ENCODE results near the gene NPAT. TPM values are rescaled to one million over a fixed set of nuclear protein-coding genes. Genes with fewer than 3 reads are reported as not detected.
"Not testable (repeated sequence)": the region's sequence is repeated elsewhere in the genome, so short reads cannot be mapped to it uniquely, and the experiment has no call there.

Gene NPAT
- total RNA-seq, 8 experiments from 2014 or later, result 12.8 to 29.4 (median 17.1) TPM

DNA sequence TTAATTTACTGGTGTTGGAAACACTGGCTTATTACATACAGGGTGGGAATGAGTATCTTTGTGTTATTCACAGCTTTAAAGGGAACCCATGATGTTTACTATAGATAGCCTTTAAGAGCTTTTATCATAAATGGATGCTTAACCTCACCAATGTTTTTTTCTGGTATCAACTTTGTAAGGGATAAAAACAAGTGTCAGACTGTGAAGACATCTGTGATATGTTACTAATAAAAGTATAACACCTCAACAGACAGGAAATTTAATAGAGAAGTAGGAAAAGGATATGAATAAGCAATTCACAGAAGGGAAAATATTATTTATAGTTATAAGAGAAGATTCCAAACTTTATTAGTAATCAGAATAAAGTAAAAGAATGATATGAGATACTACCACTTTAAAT is 54.8 kb downstream of the NPAT start:
- Histone ChIP-seq H3K4me1 (replicated peaks in 1 of 2) (no peaks in the 10 kb centered on the region), H3K27ac (no peak overlapping the region), H3K4me3 (no peak overlapping the region)
- in situ Hi-C loops (cut with MboI; ENCODE audit: low pct_unique_long_range_greater_than_20kb in 2 of 9, low sequenced_read_pairs in 9 of 9, unreplicated experiment in 9 of 9), result loop anchor here in 1 of 9 experiments (25.0 kb wide), 1 partner anchor 145 kb away; no protein-coding TSS in a partner anchor
- ATAC-seq (replicated peaks in 6 of 8), result no peak

DNA sequence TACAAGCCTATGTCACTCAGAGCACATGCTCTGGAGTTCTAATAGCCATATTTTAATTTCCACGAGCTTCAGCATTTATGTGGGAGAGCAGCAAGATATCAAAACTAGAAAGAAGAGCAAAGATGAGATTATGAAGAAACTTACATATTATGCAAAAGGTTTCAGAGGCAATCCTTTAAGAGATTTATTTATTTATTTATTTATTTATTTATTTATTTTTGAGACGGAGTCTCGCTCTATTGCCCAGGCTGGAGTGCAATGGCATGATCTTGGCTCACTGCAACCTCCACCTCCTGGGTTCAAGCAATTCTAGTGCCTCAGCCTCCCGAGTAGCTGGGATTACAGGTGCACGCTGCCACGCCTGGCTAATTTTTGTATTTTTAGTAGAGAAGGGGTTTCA is 59.6 kb downstream of the NPAT start:
- H3K4me1 ChIP-seq (replicated peaks in 1 of 2); H3K4me3 ChIP-seq; ATAC-seq (replicated peaks in 6 of 8); H3K27ac ChIP-seq: not testable (repeated sequence)
- 70 to 100% (median 95%) methylated on average over 1 to 4 of the region's 6 CpGs; no CpG with 5 or more reads in 1 of the 10 experiments for WGBS, 10 experiments
- in situ Hi-C loops (cut with MboI; ENCODE audit: low pct_unique_long_range_greater_than_20kb in 2 of 9, low sequenced_read_pairs in 9 of 9, unreplicated experiment in 9 of 9), result loop anchor here in 1 of 9 experiments (25.0 kb wide), 1 partner anchor 149 kb away; no protein-coding TSS in a partner anchor

DNA sequence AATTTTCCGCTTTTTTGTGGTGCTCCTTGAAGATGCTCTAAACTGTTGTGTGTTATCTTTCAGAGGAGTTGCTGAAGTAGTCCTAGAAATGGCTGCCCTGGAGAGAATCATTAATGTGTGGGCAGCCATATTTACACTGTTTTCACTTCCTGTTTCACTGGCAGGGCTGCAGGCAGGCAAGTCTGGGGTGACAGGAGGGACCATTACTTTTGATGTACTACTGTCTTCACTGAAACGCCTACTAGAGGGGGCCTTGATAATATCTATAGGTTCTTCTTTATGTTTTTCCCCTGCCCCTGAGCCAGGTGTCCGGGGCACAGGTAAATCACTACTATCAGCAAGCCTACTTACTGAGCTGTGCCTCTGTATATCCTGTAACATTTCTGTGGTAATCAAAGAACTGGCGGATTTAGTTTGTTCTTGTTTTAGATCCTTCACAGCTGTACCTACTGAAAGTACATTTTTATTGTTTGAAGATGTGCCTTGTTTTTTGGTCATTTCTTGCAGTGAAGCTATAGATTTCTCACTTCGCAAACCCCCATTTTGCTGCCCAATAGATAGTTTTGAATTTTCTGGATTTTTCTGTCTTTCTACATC is 61.4 kb downstream of the NPAT start:
- Histone ChIP-seq H3K4me1 (replicated peaks in 1 of 2) (no peaks in the 10 kb centered on the region), H3K4me3 (no peak overlapping the region), H3K27ac (no peak overlapping the region)
- ATAC-seq (replicated peaks in 6 of 8), result no peak
- in situ Hi-C loops (cut with MboI; ENCODE audit: low pct_unique_long_range_greater_than_20kb in 2 of 9, low sequenced_read_pairs in 9 of 9, unreplicated experiment in 9 of 9), result loop anchor here in 1 of 9 experiments (25.0 kb wide), 1 partner anchor 151 kb away; no protein-coding TSS in a partner anchor
- WGBS, 10 experiments, result 80 to 100% (median 95%) methylated on average over 2 to 5 of the region's 5 CpGs; no CpG with 5 or more reads in 2 of the 10 experiments

DNA sequence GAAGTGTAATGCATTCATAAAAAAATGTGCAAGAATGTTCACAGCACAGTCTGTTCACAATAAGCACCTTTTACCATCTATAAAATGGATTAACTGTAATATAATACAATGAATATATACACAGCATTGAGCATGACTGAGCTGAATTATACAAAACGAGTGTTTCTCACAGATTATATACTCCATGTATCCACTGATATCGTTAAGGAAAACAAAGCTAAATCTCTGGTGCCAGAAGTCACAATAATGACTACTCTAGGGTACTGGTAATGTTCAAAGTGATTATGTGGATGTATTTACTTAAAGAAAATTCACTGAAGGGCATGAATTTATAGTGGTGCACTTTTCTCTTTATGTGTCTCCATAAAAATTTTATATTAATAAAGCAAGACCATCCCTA is 67.8 kb downstream of the NPAT start:
- WGBS, 10 experiments, result 56 to 100% (median 90%) methylated on average over 1 to 2 of the region's 2 CpGs; no CpG with 5 or more reads in 1 of the 10 experiments

DNA sequence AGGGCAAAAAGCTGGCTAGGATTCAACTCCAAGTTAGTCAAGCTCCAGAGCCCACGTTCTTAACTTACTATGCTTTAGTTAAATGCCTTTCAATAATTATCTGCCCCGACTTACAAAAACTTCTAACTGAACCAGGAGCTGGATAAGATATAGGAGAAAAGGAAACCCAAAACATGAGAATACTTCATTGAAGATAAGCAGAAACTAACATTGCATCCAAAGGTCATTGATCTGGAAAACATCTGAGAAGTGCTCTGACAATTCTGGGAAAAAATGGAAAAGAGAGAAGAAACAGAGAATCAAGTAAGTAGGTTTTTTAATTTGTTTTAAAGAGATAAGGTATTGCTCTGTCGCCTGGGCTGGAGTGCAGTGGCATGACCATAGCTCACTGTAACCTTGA is 73.9 kb downstream of the NPAT start:
- ATAC-seq (replicated peaks in 6 of 8), result no peak
- Histone ChIP-seq H3K4me1 (replicated peaks in 1 of 2) (no peaks in the 10 kb centered on the region), H3K4me3 (no peak overlapping the region), H3K27ac (no peak overlapping the region)
- 63 to 100% (median 90%) methylated on average over 2 to 3 of the region's 3 CpGs; no CpG with 5 or more reads in 1 of the 10 experiments for WGBS, 10 experiments
- in situ Hi-C loops (cut with MboI; ENCODE audit: low pct_unique_long_range_greater_than_20kb in 2 of 9, low sequenced_read_pairs in 9 of 9, unreplicated experiment in 9 of 9), result no loop called here

More for the DNA sequence above, 67.8 kb downstream of the NPAT start:
- in situ Hi-C loops (cut with MboI; ENCODE audit: low pct_unique_long_range_greater_than_20kb in 2 of 9, low sequenced_read_pairs in 9 of 9, unreplicated experiment in 9 of 9), result loop anchor here in 1 of 9 experiments (25.0 kb wide), 1 partner anchor 158 kb away; no protein-coding TSS in a partner anchor
- Histone ChIP-seq H3K4me3 (no peak overlapping the region), H3K27ac (no peak overlapping the region), H3K4me1 (replicated peaks in 1 of 2) (no peaks in the 10 kb centered on the region)
- ATAC-seq (replicated peaks in 6 of 8), result peak in 1 of 8 experiments; percentile 71

DNA sequence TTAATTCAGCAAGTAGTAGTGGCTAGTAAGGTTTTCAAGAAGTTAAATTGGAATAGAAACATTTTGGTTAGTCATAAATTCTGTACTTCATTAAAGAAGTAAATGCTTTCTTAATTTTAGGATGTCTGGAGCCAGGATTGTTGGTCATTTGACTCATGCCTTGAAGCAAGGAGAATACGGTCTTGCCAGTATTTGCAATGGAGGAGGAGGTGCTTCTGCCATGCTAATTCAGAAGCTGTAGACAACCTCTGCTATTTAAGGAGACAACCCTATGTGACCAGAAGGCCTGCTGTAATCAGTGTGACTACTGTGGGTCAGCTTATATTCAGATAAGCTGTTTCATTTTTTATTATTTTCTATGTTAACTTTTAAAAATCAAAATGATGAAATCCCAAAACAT is 75.3 kb downstream of the NPAT start:
- in situ Hi-C loops (cut with MboI; ENCODE audit: low pct_unique_long_range_greater_than_20kb in 2 of 9, low sequenced_read_pairs in 9 of 9, unreplicated experiment in 9 of 9), result no loop called here
- no peak overlapping the region for H3K4me3 ChIP-seq
- peak in 2 of 8 experiments; percentile 50 to 73 for ATAC-seq (replicated peaks in 6 of 8)
- 0 to 89% (median 33%) methylated on average over 1 of the region's 1 CpG; no CpG with 5 or more reads in 5 of the 10 experiments for WGBS, 10 experiments
- H3K27ac ChIP-seq, result no peak overlapping the region
- H3K4me1 ChIP-seq (replicated peaks in 1 of 2), result no peaks in the 10 kb centered on the region

DNA sequence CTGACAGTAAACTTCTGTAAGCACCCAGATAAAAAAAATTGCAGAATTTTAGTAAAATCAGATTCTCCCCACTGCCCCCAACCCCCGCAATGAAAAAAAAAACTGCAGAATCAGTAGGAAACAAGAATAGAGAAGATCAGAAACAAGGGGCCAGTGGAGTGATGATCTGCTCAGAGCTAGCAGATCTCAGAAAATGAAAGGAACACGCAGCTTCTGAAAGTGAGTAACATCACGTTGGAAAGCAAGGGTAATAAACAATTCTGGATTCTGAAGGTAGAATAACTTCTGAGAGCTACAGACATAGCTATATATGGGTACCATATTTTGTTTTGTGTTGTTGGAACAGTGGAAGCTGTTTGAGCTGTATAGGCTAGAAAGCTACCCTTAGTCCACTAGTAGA is 77.8 kb downstream of the NPAT start:
- in situ Hi-C loops (cut with MboI; ENCODE audit: low pct_unique_long_range_greater_than_20kb in 2 of 9, low sequenced_read_pairs in 9 of 9, unreplicated experiment in 9 of 9), result no loop called here
- H3K4me3 ChIP-seq, result no peak overlapping the region
- whole genome bisulfite sequencing, 10 experiments, result 67 to 100% (median 97%) methylated on average over 1 to 3 of the region's 3 CpGs; no CpG with 5 or more reads in 1 of the 10 experiments
- H3K27ac ChIP-seq, result no peak overlapping the region
- no peaks in the 10 kb centered on the region for H3K4me1 ChIP-seq (replicated peaks in 1 of 2)
- no peak for ATAC-seq (replicated peaks in 6 of 8)

DNA sequence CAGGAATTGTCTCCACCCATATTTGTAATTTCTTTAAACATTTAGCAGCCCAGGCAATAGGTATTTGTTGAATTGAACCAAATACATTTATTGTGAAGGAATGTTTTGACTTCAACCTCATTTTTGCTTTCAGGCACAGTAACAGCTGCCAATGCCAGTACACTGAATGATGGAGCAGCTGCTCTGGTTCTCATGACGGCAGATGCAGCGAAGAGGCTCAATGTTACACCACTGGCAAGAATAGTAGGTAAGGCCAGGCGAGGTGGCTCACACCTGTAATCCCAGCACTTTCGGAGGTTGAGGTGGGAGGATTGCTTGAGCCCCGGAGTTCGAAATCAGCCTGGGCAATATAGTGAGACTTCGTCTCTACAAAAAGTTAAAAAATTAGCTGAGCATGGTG is 80.1 kb downstream of the NPAT start:
- H3K4me3 ChIP-seq, result no peak overlapping the region
- no peak overlapping the region for H3K27ac ChIP-seq
- ATAC-seq (replicated peaks in 6 of 8), result no peak
- WGBS, 10 experiments, result 60 to 98% (median 93%) methylated on average over 1 to 7 of the region's 7 CpGs; no CpG with 5 or more reads in 3 of the 10 experiments
- no peaks in the 10 kb centered on the region for H3K4me1 ChIP-seq (replicated peaks in 1 of 2)
- in situ Hi-C loops (cut with MboI; ENCODE audit: low pct_unique_long_range_greater_than_20kb in 2 of 9, low sequenced_read_pairs in 9 of 9, unreplicated experiment in 9 of 9), result no loop called here

DNA sequence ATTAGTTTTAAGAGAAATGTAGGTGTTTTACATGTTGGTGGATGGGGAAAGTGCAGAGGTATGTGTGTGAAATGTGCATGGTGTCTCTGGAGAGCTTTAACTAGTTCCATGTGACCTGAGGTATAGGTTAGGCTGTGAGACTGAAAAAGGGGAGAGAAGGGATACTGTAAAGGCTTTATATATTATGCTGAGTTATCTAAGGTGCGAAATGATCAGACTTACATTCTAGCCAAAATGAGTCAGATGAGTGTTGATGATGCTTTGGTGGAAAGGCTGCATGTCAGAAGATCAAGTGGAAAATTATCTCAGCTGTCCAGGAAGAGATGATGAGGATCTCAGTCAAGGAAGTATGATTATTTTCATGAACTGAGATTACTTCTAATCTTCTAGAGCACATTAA is 85.2 kb downstream of the NPAT start:
- 80 to 100% (median 100%) methylated on average over 1 of the region's 1 CpG; no CpG with 5 or more reads in 5 of the 10 experiments for whole genome bisulfite sequencing, 10 experiments
- ATAC-seq (replicated peaks in 6 of 8), result no peak
- H3K27ac ChIP-seq, result no peak overlapping the region
- no peak overlapping the region for H3K4me3 ChIP-seq
- in situ Hi-C loops (cut with MboI; ENCODE audit: low pct_unique_long_range_greater_than_20kb in 2 of 9, low sequenced_read_pairs in 9 of 9, unreplicated experiment in 9 of 9), result no loop called here
- H3K4me1 ChIP-seq (replicated peaks in 1 of 2), result no peaks in the 10 kb centered on the region

DNA sequence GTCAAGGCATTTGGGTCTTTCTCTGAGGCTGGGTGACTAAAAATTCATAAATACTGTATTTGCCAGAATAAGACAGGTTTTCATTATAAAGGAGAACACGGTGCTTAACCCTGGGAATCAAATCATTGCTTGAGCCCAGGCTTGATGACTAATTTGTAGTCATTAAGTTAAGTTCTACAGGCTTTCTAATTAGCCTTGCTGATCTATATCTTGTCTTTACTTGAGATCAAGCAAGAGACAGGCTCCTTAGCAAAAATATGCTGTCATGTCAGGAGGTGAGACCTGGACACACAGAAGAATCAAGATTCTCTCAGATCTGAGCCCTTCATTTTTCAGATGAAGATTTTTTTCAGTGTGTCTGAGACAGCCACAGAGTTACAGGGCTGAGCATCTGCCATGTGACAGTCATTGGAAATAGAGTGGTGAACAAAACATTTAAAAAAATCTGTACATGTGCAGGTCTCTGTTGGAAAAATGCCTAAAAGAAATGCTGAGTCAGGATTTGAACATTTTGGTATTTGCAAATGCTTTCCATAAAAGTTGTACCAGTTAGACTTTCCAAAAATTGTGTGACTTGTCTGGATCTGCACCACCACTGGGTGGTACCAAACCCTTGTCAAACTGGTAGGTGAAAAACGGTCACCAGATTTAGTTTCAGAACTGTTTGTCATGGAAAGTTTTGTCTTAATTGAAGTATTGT is 86.4 kb downstream of the NPAT start:
- no peak overlapping the region for H3K27ac ChIP-seq
- H3K4me1 ChIP-seq (replicated peaks in 1 of 2), result no peaks in the 10 kb centered on the region
- peak in 3 of 8 experiments; percentile 70 to 84 (median 79) for ATAC-seq (replicated peaks in 6 of 8)
- in situ Hi-C loops (cut with MboI; ENCODE audit: low pct_unique_long_range_greater_than_20kb in 2 of 9, low sequenced_read_pairs in 9 of 9, unreplicated experiment in 9 of 9), result no loop called here
- no peak overlapping the region for H3K4me3 ChIP-seq
- WGBS, 10 experiments, result 25 to 100% (median 73%) methylated on average over 1 to 2 of the region's 2 CpGs; no CpG with 5 or more reads in 1 of the 10 experiments

DNA sequence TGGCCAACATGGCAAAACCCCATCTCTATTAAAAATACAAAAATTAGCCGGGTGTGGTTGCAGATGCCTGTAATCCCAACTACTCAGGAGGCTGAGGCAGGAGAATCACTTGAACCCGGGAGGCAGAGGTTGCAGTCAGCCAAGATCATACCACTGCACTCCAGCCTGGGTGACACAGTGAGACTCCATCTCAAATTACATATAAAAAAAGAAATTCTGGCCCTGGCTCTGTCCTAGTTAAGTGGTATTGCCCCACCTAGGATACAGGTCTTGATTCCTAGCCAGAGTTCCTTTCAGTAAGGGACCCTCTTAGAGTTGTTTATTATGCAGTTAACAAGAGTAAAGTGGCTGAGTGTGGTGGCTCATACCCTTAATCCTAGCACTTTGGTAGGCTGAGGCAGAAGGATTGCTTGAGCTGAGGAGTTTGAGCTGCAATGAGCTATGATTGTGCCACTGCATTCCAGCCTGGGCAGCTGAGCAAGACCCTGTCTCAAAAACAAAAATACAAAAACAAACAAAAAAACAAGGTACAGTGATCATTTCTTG is 89.4 kb downstream of the NPAT start:
- ATAC-seq (replicated peaks in 6 of 8); H3K4me3 ChIP-seq; in situ Hi-C loops (cut with MboI; ENCODE audit: low pct_unique_long_range_greater_than_20kb in 2 of 9, low sequenced_read_pairs in 9 of 9, unreplicated experiment in 9 of 9); H3K27ac ChIP-seq; H3K4me1 ChIP-seq (replicated peaks in 1 of 2): not testable (repeated sequence)
- 80 to 100% (median 100%) methylated on average over 1 to 2 of the region's 2 CpGs; no CpG with 5 or more reads in 6 of the 10 experiments for WGBS, 10 experiments

DNA sequence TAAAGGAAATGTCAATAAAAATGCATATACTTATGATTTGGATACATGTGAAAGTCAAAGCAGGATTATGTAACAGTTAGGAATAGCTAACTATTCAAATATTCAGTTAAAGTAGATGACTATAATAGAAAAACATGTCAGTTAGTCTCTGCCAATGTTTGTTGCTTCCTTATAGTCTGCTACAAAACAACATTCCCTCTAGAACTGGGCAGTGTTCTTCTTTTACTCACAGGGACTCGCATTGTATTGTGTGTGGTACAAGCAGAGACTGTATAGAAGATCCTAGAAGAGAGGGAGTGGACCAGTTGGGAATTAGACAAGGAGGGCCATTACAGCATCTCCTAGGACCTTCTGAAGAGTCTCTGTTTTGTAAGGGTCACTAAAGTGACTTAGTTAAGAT is 90.4 kb downstream of the NPAT start:
- ATAC-seq (replicated peaks in 6 of 8), result no peak
- no peak overlapping the region for H3K4me3 ChIP-seq
- no peaks in the 10 kb centered on the region for H3K4me1 ChIP-seq (replicated peaks in 1 of 2)
- no peak overlapping the region for H3K27ac ChIP-seq
- in situ Hi-C loops (cut with MboI; ENCODE audit: low pct_unique_long_range_greater_than_20kb in 2 of 9, low sequenced_read_pairs in 9 of 9, unreplicated experiment in 9 of 9), result no loop called here
- WGBS, 10 experiments, result 55 to 100% (median 100%) methylated on average over 1 of the region's 1 CpG; no CpG with 5 or more reads in 6 of the 10 experiments

DNA sequence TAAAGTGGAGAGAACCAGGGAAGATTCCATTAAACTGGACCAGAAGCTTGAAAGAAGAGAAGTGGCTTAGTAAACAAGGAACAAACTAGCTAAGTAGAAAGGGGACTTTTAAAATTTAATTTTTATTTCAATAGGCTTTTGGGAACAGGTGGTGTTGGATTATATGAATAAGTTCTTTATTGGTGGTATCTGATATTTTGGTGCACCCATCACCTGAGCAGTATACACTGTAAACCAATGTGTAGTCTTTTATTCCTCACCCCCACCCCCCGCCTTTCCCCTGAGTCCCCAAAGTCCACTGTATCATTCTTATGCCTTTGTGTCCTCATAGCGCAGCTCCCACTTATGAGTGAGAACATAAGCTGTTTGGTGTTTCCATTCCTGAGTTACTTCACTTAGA is 93.7 kb downstream of the NPAT start:
- H3K4me1 ChIP-seq (replicated peaks in 1 of 2), result no peaks in the 10 kb centered on the region
- in situ Hi-C loops (cut with MboI; ENCODE audit: low pct_unique_long_range_greater_than_20kb in 2 of 9, low sequenced_read_pairs in 9 of 9, unreplicated experiment in 9 of 9), result no loop called here
- no peak overlapping the region for H3K4me3 ChIP-seq
- ATAC-seq (replicated peaks in 6 of 8), result no peak
- 83 to 100% (median 100%) methylated on average over 1 to 2 of the region's 2 CpGs; no CpG with 5 or more reads in 6 of the 10 experiments for WGBS, 10 experiments
- H3K27ac ChIP-seq, result no peak overlapping the region
